HepG2 (cell line): Measurements from ENCODE around the gene ROMO1. TPM values are rescaled to one million over a fixed set of nuclear protein-coding genes. Genes with fewer than 3 reads are reported as not detected.

Source experiments
- AGO2 ChIP-seq: fragments of 200-400 bp; formaldehyde crosslinking; optimal IDR thresholded peaks from 2 replicates; pipeline ENCODE3; 2017; ENCODE audit warnings: mild to moderate bottlenecking, low read depth, low read length, moderate library complexity
- ARNTL ChIP-seq: sonication (generic); formaldehyde crosslinking; IDR thresholded peaks from 2 replicates; pipeline ENCODE4 v1.4.0; 2020; ENCODE audit warnings: mild to moderate bottlenecking, missing genetic modification reagents
- BCL3 ChIP-seq: sonication (generic); formaldehyde crosslinking; IDR thresholded peaks from 2 replicates; pipeline ENCODE4 v1.5.1; 2020; ENCODE audit warnings: mild to moderate bottlenecking, missing genetic modification reagents, moderate library complexity
- CBX1 ChIP-seq: IDR thresholded peaks from one replicate; pipeline ENCODE4 v1.6.1; 2016; ENCODE audit warnings: antibody characterized with exemption, low read depth
- DNMT3B ChIP-seq: conservative IDR thresholded peaks from 2 replicates; pipeline ENCODE4 v1.6.1; 2016; ENCODE audit warnings: missing biosample characterization, control low read depth
- ELK4 ChIP-seq: sonication (generic); formaldehyde crosslinking; IDR thresholded peaks from 2 replicates; pipeline ENCODE4 v1.9.0; 2021; ENCODE audit warnings: missing genetic modification reagents, borderline replicate concordance
- HIC2 ChIP-seq: sonication (generic); formaldehyde crosslinking; IDR thresholded peaks from 2 replicates; pipeline ENCODE4 v1.9.0; 2022; ENCODE audit warnings: low read depth, missing genetic modification reagents
- HMG20A ChIP-seq: IDR thresholded peaks from 2 replicates; pipeline ENCODE4 v1.6.1; 2016; ENCODE audit warnings: borderline replicate concordance
- HOXA5 ChIP-seq: sonication (generic); formaldehyde crosslinking; IDR thresholded peaks from 2 replicates; pipeline ENCODE4 v1.4.0; 2020; ENCODE audit warnings: missing genetic modification reagents
- HOXA9 ChIP-seq: sonication (generic); formaldehyde crosslinking; IDR thresholded peaks from 2 replicates; pipeline ENCODE4 v1.8.1; 2022; ENCODE audit warnings: missing genetic modification reagents, mild to moderate bottlenecking, moderate library complexity, borderline replicate concordance
- MAX ChIP-seq: IDR thresholded peaks from 2 replicates; pipeline ENCODE4 v1.6.1; 2012; ENCODE audit warnings: inconsistent platforms
- MBD4 ChIP-seq: IDR thresholded peaks from 2 replicates; pipeline ENCODE4 v1.6.1; 2012; ENCODE audit warnings: low read length, inconsistent platforms, borderline replicate concordance
- MEIS2 ChIP-seq: sonication (generic); formaldehyde crosslinking; IDR thresholded peaks from 2 replicates; pipeline ENCODE4 v1.9.0; 2021; ENCODE audit warnings: mild to moderate bottlenecking, missing genetic modification reagents
- NFE2 ChIP-seq: sonication (generic); formaldehyde crosslinking; IDR thresholded peaks from 2 replicates; pipeline ENCODE4 v1.4.0; 2020; ENCODE audit warnings: missing genetic modification reagents
- NFE2L2 ChIP-seq: fragments of 150-350 bp; IDR thresholded peaks from 2 replicates; pipeline ENCODE4 v1.6.1; 2014; ENCODE audit warnings: low read length
- PAF1 ChIP-seq: IDR thresholded peaks from 2 replicates; pipeline ENCODE4 v1.6.1; 2016; ENCODE audit warnings: missing genetic modification reagents, missing compliant biosample characterization
- RBFOX2 ChIP-seq: fragments of 200-400 bp; formaldehyde crosslinking; IDR thresholded peaks from 2 replicates; pipeline ENCODE4 v1.6.1; 2017; ENCODE audit warnings: low read depth, mild to moderate bottlenecking, low read length
- RBM22 ChIP-seq: fragments of 200-400 bp; formaldehyde crosslinking; optimal IDR thresholded peaks from 2 replicates; pipeline ENCODE3; 2017; ENCODE audit warnings: mild to moderate bottlenecking, low read length, moderate library complexity
- REL ChIP-seq: sonication (generic); formaldehyde crosslinking; conservative IDR thresholded peaks from 2 replicates; pipeline ENCODE4 v1.8.0; 2022; ENCODE audit warnings: mild to moderate bottlenecking, missing genetic modification reagents, moderate library complexity
- RELA ChIP-seq: sonication (generic); formaldehyde crosslinking; IDR thresholded peaks from 2 replicates; pipeline ENCODE4 v1.4.0; 2020; ENCODE audit warnings: missing genetic modification reagents
- SETDB1 ChIP-seq: sonication (generic); formaldehyde crosslinking; IDR thresholded peaks from 2 replicates; pipeline ENCODE4 v1.5.1; 2020; ENCODE audit warnings: missing genetic modification reagents, mild to moderate bottlenecking, borderline replicate concordance
- TFAP4 ChIP-seq: sonication (generic); IDR thresholded peaks from 2 replicates; pipeline ENCODE4 v1.6.1; 2016; ENCODE audit warnings: low read depth, borderline replicate concordance
- YEATS4 ChIP-seq: sonication (generic); formaldehyde crosslinking; IDR thresholded peaks from 2 replicates; pipeline ENCODE4 v1.4.0; 2020; ENCODE audit warnings: missing genetic modification reagents, borderline replicate concordance
- ZNF547 ChIP-seq: sonication (generic); formaldehyde crosslinking; IDR thresholded peaks from 2 replicates; pipeline ENCODE4 v1.5.1; 2020; ENCODE audit warnings: mild to moderate bottlenecking, missing genetic modification reagents
- ZNF703 ChIP-seq: sonication (generic); formaldehyde crosslinking; IDR thresholded peaks from 2 replicates; pipeline ENCODE4 v1.5.1; 2020; ENCODE audit warnings: missing genetic modification reagents, mild to moderate bottlenecking, moderate library complexity, borderline replicate concordance
- ZNF775 ChIP-seq: sonication (generic); formaldehyde crosslinking; IDR thresholded peaks from 2 replicates; pipeline ENCODE4 v1.4.0; 2020; ENCODE audit warnings: missing genetic modification reagents, mild to moderate bottlenecking, moderate library complexity, borderline replicate concordance
- ZNF780A ChIP-seq: sonication (generic); formaldehyde crosslinking; IDR thresholded peaks from 2 replicates; pipeline ENCODE4 v1.8.0; 2022; ENCODE audit warnings: mild to moderate bottlenecking, missing genetic modification reagents, moderate library complexity
- polyA plus RNA-seq, 8 experiments: library from polyadenylated mRNA; depleted of rRNA in 3 of 8; stranded (reverse) in 7 of 8; unstranded in 1 of 8; fragments of >200 nt; fragmentation: Illumina TruSeq in 4 of 8; extraction: Trizol in 4 of 8; gene quantifications; 2 replicates each; pipeline versions ENCODE4 v1.2.1 to v1.2.3, GENCODE V29; 2011 to 2016; ENCODE audit warnings: low read depth in 4 of 8, missing spikeins in 1 of 8, mixed read lengths in 1 of 8; ENCODE audit not compliant: insufficient read depth in 1 of 8
- total RNA-seq, 5 experiments: library from RNA; depleted of rRNA; stranded (reverse); fragments of >200 nt; fragmentation: Illumina TruSeq; extraction: Trizol; gene quantifications; 2 replicates each; pipeline ENCODE4 v1.2.3, GENCODE V29; 2016; ENCODE audit warnings: low read depth in 1 of 5

Gene ROMO1
- total and polyA plus RNA-seq, 2 of the 13 experiments (the other 11 are each of a cell fraction or from before 2014, with no cell fraction given): 636 to 755 TPM

- TF ChIP-seq REL: no peak
- no peak for TF ChIP-seq MEIS2
- no peak for TF ChIP-seq MAX
- TF ChIP-seq ZNF703: no peak
- peak; percentile 65; the same call in 1 of the 2 replicates for TF ChIP-seq DNMT3B
- TF ChIP-seq MBD4: peak; percentile 73; the same call in 1 of the 2 replicates
- TF ChIP-seq ELK4: no peak
- no peak for TF ChIP-seq NFE2
- TF ChIP-seq RELA: no peak
- no peak for TF ChIP-seq RBM22
- no peak for TF ChIP-seq HMG20A
- TF ChIP-seq PAF1 (CRISPR knock-in tag): no peak
- TF ChIP-seq ZNF547 (CRISPR knock-in tag): no peak
- TF ChIP-seq HOXA9: no peak
- no peak for TF ChIP-seq ZNF780A (CRISPR knock-in tag)
- TF ChIP-seq HOXA5 (CRISPR knock-in tag): no peak
- TF ChIP-seq SETDB1: no peak
- TF ChIP-seq RBFOX2: peak; percentile 54; the same call in 1 of the 2 replicates
- no peak for TF ChIP-seq YEATS4 (CRISPR knock-in tag)
- TF ChIP-seq CBX1: no peak
- no peak for TF ChIP-seq ZNF775 (CRISPR knock-in tag)
- TF ChIP-seq HIC2: no peak
- TF ChIP-seq TFAP4: no peak
- no peak for TF ChIP-seq ARNTL
- no peak for TF ChIP-seq NFE2L2
- TF ChIP-seq AGO2: peak; percentile 27
- TF ChIP-seq BCL3 (CRISPR knock-in tag): no peak
These were observed 11.8 kb downstream of the ROMO1 start (continued) for GRCh38 chr20:35710884-35711587.
